Stimulated activated CD8-positive, alpha-beta memory T cell treated with anti-CD3 and anti-CD28 coated beads, Interleukin-7, amount 100 ng/mL, for 24 hours (primary cell): ENCODE results near the gene KLK10.

Experiments used
- DNase-seq: peaks from one replicate; pipeline ENCODE4 v3.0.0-alpha.2; 2020; ENCODE audit warnings: low read depth

Gene KLK10, protein sequence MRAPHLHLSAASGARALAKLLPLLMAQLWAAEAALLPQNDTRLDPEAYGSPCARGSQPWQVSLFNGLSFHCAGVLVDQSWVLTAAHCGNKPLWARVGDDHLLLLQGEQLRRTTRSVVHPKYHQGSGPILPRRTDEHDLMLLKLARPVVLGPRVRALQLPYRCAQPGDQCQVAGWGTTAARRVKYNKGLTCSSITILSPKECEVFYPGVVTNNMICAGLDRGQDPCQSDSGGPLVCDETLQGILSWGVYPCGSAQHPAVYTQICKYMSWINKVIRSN

DNA sequence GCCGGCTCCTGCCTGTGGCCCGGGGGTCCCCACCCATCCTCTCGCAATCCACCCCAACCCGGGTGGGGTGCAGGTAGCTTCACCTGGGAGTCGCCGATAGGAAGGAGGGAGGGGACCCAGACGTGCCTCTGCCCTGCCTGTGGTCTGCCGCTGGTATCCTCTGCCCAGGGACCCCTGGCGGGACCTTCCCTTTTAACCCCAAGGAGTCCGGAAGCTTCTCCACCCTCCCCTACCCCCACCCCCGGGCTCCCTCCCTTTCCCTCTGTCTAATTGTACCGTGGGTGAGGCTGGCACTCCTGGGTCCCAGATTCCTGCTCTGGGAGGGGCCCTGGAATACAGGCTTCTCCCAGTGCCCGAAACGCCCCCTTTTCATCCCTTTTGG is at the start of gene KLK10:
KLK10 (minus strand) TSS at position 166 of the 382 bp plus-strand sequence. CDS start 579 bp downstream, outside the sequence.
- no peak for DNase-seq

- DNase-seq: no peak
These were observed 47.1 kb upstream of the KLK10 start for GRCh38 chr19:51066393-51067186.

DNA sequence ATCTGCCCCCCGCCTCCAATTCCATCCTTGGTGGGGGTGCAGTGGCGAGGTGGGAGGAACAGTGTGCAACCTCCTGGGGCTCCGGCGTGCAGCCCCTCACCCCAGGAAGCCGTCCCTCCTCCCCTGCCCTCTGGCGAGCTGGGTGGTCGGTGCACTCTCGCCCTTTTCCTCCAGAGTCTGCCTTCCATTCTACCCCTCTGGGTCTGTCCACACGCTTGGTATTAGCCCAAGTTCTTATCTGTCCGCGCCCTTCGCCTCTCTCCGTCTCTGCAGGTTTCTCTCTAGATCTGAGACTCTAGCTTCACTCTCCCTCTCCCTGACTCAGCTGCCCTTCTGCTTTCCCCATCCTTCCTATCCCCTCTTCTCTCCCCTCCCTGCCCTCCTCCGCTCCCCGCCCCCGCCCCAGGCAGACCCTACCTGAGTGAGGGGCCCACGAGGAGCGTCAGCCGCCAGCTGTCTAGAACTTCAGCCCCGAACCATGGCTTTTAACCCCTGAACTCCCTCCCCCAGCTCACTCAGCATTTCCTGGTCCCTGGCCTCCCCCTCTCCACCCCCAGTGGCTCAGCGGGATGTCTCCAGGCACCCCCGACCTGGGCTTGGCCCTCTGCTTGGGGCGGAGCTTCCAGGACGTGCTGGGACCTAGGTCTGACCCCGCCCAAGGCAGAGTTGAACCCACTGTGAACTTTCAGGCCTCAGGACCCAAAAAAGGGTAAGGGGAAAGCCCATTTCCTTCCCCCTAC is 45.9 kb upstream of the KLK10 start:
- DNase-seq: no peak

DNA sequence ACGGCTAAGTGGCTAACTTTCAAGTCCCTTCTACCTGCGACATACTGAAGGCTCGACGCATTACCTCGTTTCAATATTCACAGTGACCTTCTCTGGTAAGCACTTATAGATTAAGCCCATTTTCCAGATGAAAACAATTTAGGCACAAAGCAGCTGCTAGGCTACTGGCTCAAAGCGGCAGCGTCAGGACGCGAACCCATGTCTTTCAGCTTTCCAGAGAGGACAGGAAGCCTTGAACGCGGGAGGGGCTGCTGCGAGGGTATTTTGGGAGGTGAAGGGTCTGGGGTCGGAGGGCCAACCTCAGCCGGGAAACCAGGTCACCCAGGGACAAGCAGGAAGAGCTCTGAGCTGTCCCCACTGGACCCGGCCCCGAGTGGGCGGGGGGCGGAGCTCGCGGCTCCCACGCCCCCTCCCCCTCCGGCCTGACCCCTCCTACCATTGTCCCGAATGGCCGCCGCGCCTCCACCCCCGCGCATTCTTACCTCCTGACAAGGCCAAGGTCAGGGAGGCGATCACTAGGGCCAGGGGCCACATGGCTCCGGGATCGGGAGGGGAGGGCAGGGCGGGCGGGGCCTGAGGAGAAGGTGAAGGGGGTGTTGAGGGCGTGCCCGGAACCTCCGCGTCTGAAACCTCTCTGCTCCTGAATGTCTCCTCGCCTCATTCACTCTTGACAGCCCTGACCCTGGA is 45.2 kb upstream of the KLK10 start, which contains the start of gene KLK13:
KLK13 (minus strand) TSS at position 559 of the 687 bp plus-strand sequence; CDS start at position 534, 25 bp downstream.
- DNase-seq: no peak

- no peak for DNase-seq
These were observed 44.2 kb upstream of the KLK10 start for GRCh38 chr19:51063664-51064063.

DNA sequence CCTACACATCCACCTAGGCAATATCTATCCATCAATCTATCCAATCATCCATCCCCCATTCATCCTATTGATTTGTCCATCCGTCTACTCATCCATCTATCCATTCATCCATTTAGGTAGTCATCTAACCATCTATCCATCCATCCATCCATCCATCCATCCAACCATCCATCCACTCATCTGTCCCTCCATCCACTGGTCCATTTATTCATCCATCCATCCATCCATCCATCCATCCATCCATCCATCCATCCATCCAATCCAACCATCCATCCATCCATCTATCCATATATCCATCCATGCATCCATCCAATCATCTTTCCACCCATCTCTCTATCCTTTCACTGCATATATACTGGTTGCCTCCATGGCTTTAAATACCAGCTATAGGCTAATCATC is 41.5 kb upstream of the KLK10 start:
- no peak for DNase-seq

GRCh38 chr19:51060336-51060735 is 40.8 kb upstream of the KLK10 start:
- no peak for DNase-seq

- no peak for DNase-seq
These were observed 40.2 kb upstream of the KLK10 start for GRCh38 chr19:51059715-51060114.

- DNase-seq: no peak
These were observed 36.4 kb upstream of the KLK10 start for GRCh38 chr19:51055866-51056265.

- no peak for DNase-seq
These were observed 27.5 kb upstream of the KLK10 start for GRCh38 chr19:51047031-51047335.

- no peak for DNase-seq
These were observed 24.8 kb upstream of the KLK10 start for GRCh38 chr19:51044327-51044726.

- no peak for DNase-seq
These were observed 24.0 kb upstream of the KLK10 start for GRCh38 chr19:51043497-51043896.

- DNase-seq: no peak
These were observed 20.6 kb upstream of the KLK10 start for GRCh38 chr19:51040151-51040550.

DNA sequence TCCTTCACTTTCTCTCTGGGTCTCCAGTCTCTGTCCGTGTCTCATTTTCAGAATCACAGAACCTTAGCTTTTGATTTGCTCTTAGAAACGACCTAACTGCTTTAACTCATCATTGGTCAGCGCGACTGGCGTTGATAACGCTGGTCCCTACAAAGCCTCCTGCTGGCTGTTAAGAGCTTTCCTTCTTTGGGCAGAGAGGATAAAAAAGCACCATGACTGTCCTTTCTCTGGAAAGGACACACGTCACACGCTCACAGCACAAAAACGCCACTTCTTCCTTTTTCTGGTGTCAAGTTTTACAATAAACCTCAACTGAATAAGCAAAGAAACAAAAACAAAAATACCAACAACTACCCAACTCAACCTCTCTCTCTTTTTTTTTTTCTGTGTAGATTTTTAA is 17.0 kb upstream of the KLK10 start:
- DNase-seq: no peak

DNA sequence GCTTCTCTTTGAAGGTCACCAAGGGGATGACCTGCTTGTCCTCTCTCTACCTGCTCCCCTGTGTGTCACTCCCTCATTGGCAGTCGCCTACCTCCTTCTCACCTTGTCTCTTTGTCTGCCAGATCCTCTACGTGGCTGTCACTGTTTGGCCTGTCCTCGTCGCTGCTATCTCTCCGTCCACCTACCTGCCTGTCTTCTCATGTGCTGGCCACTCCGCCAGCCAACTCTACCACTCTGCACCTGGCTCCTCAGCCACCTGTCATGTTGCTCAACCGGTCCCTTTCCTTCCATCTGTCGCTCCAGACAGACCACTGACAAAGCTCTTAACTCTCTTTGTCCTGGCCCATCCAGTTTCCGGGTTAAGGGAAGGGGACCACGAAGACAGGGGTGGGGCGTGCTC is 15.2 kb upstream of the KLK10 start, which contains the start of gene KLK12:
KLK12 (minus strand) TSS at position 299 of the 400 bp plus-strand sequence. CDS start 381 bp downstream, outside the sequence.
- DNase-seq: no peak

GRCh38 chr19:51031880-51032225 is 12.3 kb upstream of the KLK10 start:
- DNase-seq: no peak

- DNase-seq: no peak
These were observed 11.8 kb upstream of the KLK10 start for GRCh38 chr19:51031220-51031879.

DNA sequence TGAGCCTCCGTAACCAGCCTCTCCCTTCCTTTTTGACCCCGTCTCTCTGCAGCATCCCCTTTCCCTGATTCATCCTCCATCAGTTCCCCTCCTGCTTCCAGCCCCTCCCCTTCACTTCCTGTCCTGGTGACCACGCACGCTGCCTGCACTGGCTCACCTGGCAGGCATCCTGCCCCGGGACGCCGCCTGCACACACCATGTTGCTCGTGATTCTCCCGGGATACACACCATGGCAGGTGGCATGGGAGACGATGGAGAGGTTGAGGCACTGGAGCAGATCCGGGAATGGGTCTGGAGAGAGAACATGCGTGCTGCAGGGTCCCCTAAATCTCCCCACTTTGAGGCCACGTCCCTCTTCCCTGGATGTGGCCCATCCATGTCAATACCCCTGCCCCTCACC is 11.1 kb upstream of the KLK10 start:
- no peak for DNase-seq

- DNase-seq: no peak
These were observed 10.2 kb upstream of the KLK10 start for GRCh38 chr19:51029718-51030117.

DNA sequence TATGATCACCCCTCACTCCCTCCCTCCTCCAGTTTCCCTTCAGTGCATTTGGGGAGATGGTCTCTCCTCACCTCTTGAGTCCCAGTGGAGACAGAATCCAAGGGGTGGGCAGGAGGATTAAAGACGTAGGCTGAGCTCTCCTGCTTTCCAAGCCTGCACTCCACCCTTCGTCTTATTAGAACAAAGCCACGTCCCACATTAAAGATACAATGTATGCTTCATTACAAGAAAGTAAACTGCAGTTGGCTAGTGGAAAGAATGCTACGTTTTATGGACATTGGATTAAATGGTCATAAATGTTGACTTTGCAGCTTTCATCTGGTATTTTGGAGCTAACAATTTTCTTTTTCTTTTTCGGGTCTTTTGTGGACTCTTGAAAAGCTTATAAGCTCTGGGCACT is 8.4 kb upstream of the KLK10 start:
- no peak for DNase-seq

GRCh38 chr19:51027126-51027806 is 7.8 kb upstream of the KLK10 start:
- DNase-seq: no peak
